Measurements from ENCODE around the gene IGSF8.

Gene IGSF8

DNA sequence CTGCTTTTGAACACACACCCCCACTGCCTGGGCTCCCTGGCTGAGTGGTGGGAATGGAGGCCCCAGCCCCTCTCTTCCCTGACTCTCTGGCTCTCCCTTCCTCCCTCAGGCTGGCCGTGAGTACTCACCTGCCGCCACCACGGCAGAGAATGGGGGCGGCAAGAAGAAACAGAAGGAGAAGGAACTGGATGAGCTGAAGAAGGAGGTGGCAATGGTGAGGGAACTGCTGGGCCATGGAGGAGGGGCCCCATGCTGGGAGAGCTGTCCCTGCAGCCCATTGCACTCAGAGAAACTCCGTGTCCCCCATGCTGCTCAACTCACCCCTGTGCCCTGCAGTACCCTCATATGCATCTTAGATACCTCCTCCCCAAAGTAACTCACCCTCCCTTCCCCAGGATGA is 22.4 kb upstream of the IGSF8 start:
- DNase-seq (ENCODE audit: low read depth in 2 of 2), result no peak
- H3K4me3 ChIP-seq (replicated peaks in 1 of 2; ENCODE audit: low read depth in 2 of 2, low read length in 2 of 2), result no peak overlapping the region
- no peak for TF ChIP-seq CTCF (IDR thresholded peaks at IDR 0.05; ENCODE audit: low read depth, low read length)

- H3K4me3 ChIP-seq (replicated peaks in 1 of 2; ENCODE audit: low read depth in 2 of 2, low read length in 2 of 2), result no peak overlapping the region
- TF ChIP-seq CTCF (IDR thresholded peaks at IDR 0.05; ENCODE audit: low read depth, low read length), result no peak
- DNase-seq (ENCODE audit: low read depth in 2 of 2), result no peak
These were observed 20.5 kb upstream of the IGSF8 start for GRCh38 chr1:160118928-160119327.

GRCh38 chr1:160117709-160118183 is 19.3 kb upstream of the IGSF8 start:
- H3K4me3 ChIP-seq (replicated peaks in 1 of 2; ENCODE audit: low read depth in 2 of 2, low read length in 2 of 2), result no peak overlapping the region
- no peak for TF ChIP-seq CTCF (IDR thresholded peaks at IDR 0.05; ENCODE audit: low read depth, low read length)
- DNase-seq (ENCODE audit: low read depth in 2 of 2), result peak in 1 of 2 donors; percentile 58

GRCh38 chr1:160117300-160117699 is 18.9 kb upstream of the IGSF8 start:
- TF ChIP-seq CTCF (IDR thresholded peaks at IDR 0.05; ENCODE audit: low read depth, low read length), result no peak
- no peak overlapping the region for H3K4me3 ChIP-seq (replicated peaks in 1 of 2; ENCODE audit: low read depth in 2 of 2, low read length in 2 of 2)
- DNase-seq (ENCODE audit: low read depth in 2 of 2), result no peak

GRCh38 chr1:160116283-160117147 is 18.1 kb upstream of the IGSF8 start:
- no peak overlapping the region for H3K4me3 ChIP-seq (replicated peaks in 1 of 2; ENCODE audit: low read depth in 2 of 2, low read length in 2 of 2)
- TF ChIP-seq CTCF (IDR thresholded peaks at IDR 0.05; ENCODE audit: low read depth, low read length), result no peak
- peak; percentile 30 to 49 for DNase-seq (ENCODE audit: low read depth in 2 of 2)

GRCh38 chr1:160115545-160116282 is 17.3 kb upstream of the IGSF8 start, which contains the start of gene ATP1A2:
Gene ATP1A2 (plus strand): TSS chr1:160115759. CDS start chr1:160115862, 103 bp downstream.
- DNase-seq (ENCODE audit: low read depth in 2 of 2), result no peak
- TF ChIP-seq CTCF (IDR thresholded peaks at IDR 0.05; ENCODE audit: low read depth, low read length), result no peak
- no peak within 1 kb of the TSS for H3K4me3 ChIP-seq (replicated peaks in 1 of 2; ENCODE audit: low read depth in 2 of 2, low read length in 2 of 2)

Data from cardiac fibroblast (primary cell).